Measurements from ENCODE around the gene PSD2.

DNA sequence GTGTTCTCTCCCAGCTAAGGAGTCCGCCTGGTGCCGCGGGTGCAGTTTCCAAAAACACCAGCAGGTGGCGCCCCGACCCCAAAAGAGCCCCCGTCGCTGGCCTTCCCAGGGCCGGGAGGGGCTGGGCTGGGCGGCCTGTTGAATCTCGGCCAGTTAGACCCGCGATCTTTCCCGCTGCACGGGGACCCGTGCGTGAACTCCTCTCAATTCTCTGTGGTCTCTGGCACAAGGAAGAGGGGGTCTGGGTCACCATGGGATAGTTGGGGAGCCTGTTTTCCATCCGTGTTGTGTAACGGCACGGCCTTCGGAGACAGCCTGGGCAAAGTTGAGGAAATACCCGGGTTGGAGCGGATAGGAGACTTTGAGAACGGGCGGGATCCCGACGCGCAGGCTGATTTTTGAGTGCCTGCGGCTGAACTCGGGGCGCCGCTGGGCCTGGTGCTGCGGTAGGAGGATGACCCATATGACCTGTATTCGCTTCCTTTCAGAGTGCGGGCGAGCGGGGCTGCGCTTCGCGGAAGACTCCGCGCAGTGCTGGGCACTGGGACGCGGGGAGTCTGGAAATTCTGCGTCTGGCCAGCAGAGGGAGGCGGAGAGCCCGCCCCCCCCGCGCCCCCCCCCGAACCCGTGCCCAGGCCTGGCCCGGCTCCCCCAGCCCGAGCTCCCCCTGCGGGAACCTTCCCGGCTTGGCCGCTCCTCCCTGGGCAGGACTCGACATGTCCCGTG is 7.9 kb upstream of the PSD2 start:
- TF ChIP-seq POLR2AphosphoS5 (IDR thresholded peaks at IDR 0.05) (no peak), POLR2A (IDR thresholded peaks at IDR 0.05) (no peak)
- TF ChIP-seq, protein P1, sequence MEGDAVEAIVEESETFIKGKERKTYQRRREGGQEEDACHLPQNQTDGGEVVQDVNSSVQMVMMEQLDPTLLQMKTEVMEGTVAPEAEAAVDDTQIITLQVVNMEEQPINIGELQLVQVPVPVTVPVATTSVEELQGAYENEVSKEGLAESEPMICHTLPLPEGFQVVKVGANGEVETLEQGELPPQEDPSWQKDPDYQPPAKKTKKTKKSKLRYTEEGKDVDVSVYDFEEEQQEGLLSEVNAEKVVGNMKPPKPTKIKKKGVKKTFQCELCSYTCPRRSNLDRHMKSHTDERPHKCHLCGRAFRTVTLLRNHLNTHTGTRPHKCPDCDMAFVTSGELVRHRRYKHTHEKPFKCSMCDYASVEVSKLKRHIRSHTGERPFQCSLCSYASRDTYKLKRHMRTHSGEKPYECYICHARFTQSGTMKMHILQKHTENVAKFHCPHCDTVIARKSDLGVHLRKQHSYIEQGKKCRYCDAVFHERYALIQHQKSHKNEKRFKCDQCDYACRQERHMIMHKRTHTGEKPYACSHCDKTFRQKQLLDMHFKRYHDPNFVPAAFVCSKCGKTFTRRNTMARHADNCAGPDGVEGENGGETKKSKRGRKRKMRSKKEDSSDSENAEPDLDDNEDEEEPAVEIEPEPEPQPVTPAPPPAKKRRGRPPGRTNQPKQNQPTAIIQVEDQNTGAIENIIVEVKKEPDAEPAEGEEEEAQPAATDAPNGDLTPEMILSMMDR (IDR thresholded peaks at IDR 0.05): peak; percentile 80 to 98 (median 90)

All from sigmoid colon (tissue), 4 donors.